Stomach smooth muscle (tissue), 2 donors: ENCODE data around the gene ABHD15.

Experiments
- H3K27ac ChIP-seq: one replicate; pipeline ENCODE4 v1.7.0; 2013; ENCODE audit warnings: mild to moderate bottlenecking, low read length, inconsistent platforms
- H3K27me3 ChIP-seq, 2 donors: one replicate each; pipeline ENCODE4 v1.7.0; 2013; ENCODE audit warnings: low read length in 2 of 2; ENCODE audit not compliant: insufficient read depth in 2 of 2, control insufficient read depth in 1 of 2
- H3K36me3 ChIP-seq, 2 donors: one replicate each; pipeline ENCODE4 v1.7.0; 2013; ENCODE audit warnings: low read length in 2 of 2; ENCODE audit not compliant: control insufficient read depth in 2 of 2, insufficient read depth in 2 of 2
- H3K4me1 ChIP-seq: one replicate; pipeline ENCODE4 v1.7.0; 2013; ENCODE audit warnings: low read length; ENCODE audit not compliant: control insufficient read depth, insufficient read depth
- H3K4me3 ChIP-seq, 2 donors: one replicate each; pipeline ENCODE4 v1.7.0; 2013; ENCODE audit warnings: low read length in 2 of 2
- H3K9ac ChIP-seq, 2 donors: one replicate each; pipeline ENCODE4 v1.7.0; 2013; ENCODE audit warnings: low read length in 2 of 2, mild to moderate bottlenecking in 1 of 2
- H3K9me3 ChIP-seq, 2 donors: one replicate each; pipeline ENCODE4 v1.7.0; 2013; ENCODE audit warnings: low read length in 2 of 2; ENCODE audit not compliant: control insufficient read depth in 2 of 2
- donor health status: healthy.
- donor health status: Pancreatic carcinoma.

The ABHD15 gene

GRCh38 chr17:29572691-29573557 lies 6.1 kb upstream of the ABHD15 start:
- peaks cover 36% of the 10 kb centered on the region for H3K4me1 ChIP-seq
- no peaks in the 10 kb centered on the region for H3K27me3 ChIP-seq
- H3K27ac ChIP-seq: no peak overlapping the region
- H3K9me3 ChIP-seq: no peaks in the 10 kb centered on the region
- peak overlapping the region in 1 of 2 donors; percentile 55 for H3K4me3 ChIP-seq
- H3K36me3 ChIP-seq: peaks cover 5 to 29% of the 10 kb centered on the region in 2 donors
- H3K9ac ChIP-seq: no peak overlapping the region

- Histone ChIP-seq H3K9me3 (no peaks in the 10 kb centered on the region), H3K9ac (no peak overlapping the region), H3K36me3 (peaks cover 5 to 27% of the 10 kb centered on the region in 2 donors), H3K27ac (no peak overlapping the region), H3K4me3 (peak overlapping the region in 1 of 2 donors; percentile 55), H3K4me1 (peaks cover 37% of the 10 kb centered on the region), H3K27me3 (no peaks in the 10 kb centered on the region)
Measured at GRCh38 chr17:29571883-29572681, 5.2 kb upstream of the ABHD15 start.

GRCh38 chr17:29571486-29571882 lies 4.6 kb upstream of the ABHD15 start:
- H3K36me3 ChIP-seq: peaks cover 3 to 23% of the 10 kb centered on the region in 2 donors
- H3K27me3 ChIP-seq: no peaks in the 10 kb centered on the region
- H3K9me3 ChIP-seq: no peaks in the 10 kb centered on the region
- peaks cover 37% of the 10 kb centered on the region for H3K4me1 ChIP-seq
- no peak overlapping the region for H3K27ac ChIP-seq
- no peak overlapping the region for H3K4me3 ChIP-seq
- H3K9ac ChIP-seq: peak overlapping the region in 1 of 2 donors; percentile 29

- Histone ChIP-seq H3K27ac (no peak overlapping the region), H3K4me1 (peaks cover 41% of the 10 kb centered on the region)
Measured at GRCh38 chr17:29570521-29570920, 3.7 kb upstream of the ABHD15 start.

GRCh38 chr17:29569245-29569950 lies 2.6 kb upstream of the ABHD15 start:
- H3K4me3 ChIP-seq: peak overlapping the region; percentile 47 to 87
- peaks cover 44% of the 10 kb centered on the region for H3K4me1 ChIP-seq
- H3K36me3 ChIP-seq: peaks cover 0 to 5% of the 10 kb centered on the region in 2 donors
- H3K9me3 ChIP-seq: no peaks in the 10 kb centered on the region
- H3K9ac ChIP-seq: peak overlapping the region; percentile 82 to 88
- H3K27ac ChIP-seq: peak overlapping the region; percentile 76
- H3K27me3 ChIP-seq: no peaks in the 10 kb centered on the region

More at GRCh38 chr17:29570521-29570920, 3.7 kb upstream of the ABHD15 start:
- H3K9ac ChIP-seq: no peak overlapping the region
- H3K9me3 ChIP-seq: no peaks in the 10 kb centered on the region
- peaks cover 0 to 13% of the 10 kb centered on the region in 2 donors for H3K36me3 ChIP-seq
- no peaks in the 10 kb centered on the region for H3K27me3 ChIP-seq
- no peak overlapping the region for H3K4me3 ChIP-seq

GRCh38 chr17:29568331-29569244 lies 1.8 kb upstream of the ABHD15 start, which contains the start of gene TP53I13:
TP53I13 (plus strand) TSS chr17:29568701; CDS start chr17:29568759, 58 bp downstream.
- Histone ChIP-seq H3K9ac (peak within 1 kb of the TSS; percentile 82 to 88), H3K4me1 (peaks cover 44% of the 10 kb centered on the region), H3K9me3 (no peaks in the 10 kb centered on the region), H3K27me3 (no peaks in the 10 kb centered on the region), H3K27ac (peak within 1 kb of the TSS; percentile 76), H3K36me3 (peaks cover 0 to 5% of the 10 kb centered on the region in 2 donors), H3K4me3 (peak within 1 kb of the TSS; percentile 57 to 87)

- peak overlapping the region; percentile 60 for H3K27ac ChIP-seq
Measured at GRCh38 chr17:29567554-29568330, 905 bp upstream of the ABHD15 start.

GRCh38 chr17:29567304-29567553 lies 392 bp upstream of the ABHD15 start:
- H3K27ac ChIP-seq: peak overlapping the region; percentile 60
- H3K9me3 ChIP-seq: no peaks in the 10 kb centered on the region
- H3K9ac ChIP-seq: no peak overlapping the region
- H3K36me3 ChIP-seq: peaks cover 0 to 6% of the 10 kb centered on the region in 2 donors
- H3K4me3 ChIP-seq: peak overlapping the region; percentile 57 to 87
- peaks cover 35% of the 10 kb centered on the region for H3K4me1 ChIP-seq
- H3K27me3 ChIP-seq: no peaks in the 10 kb centered on the region

More at GRCh38 chr17:29567554-29568330, 905 bp upstream of the ABHD15 start:
- Histone ChIP-seq H3K9ac (peak overlapping the region; percentile 51 to 64), H3K4me3 (peak overlapping the region; percentile 57 to 87), H3K27me3 (no peaks in the 10 kb centered on the region), H3K36me3 (peaks cover 0 to 3% of the 10 kb centered on the region in 2 donors), H3K4me1 (peaks cover 38% of the 10 kb centered on the region), H3K9me3 (no peaks in the 10 kb centered on the region)

- H3K4me1 ChIP-seq: peaks cover 36% of the 10 kb centered on the region
- peaks cover 0 to 9% of the 10 kb centered on the region in 2 donors for H3K36me3 ChIP-seq
- H3K27ac ChIP-seq: no peak overlapping the region
- H3K9me3 ChIP-seq: no peaks in the 10 kb centered on the region
- H3K9ac ChIP-seq: peak overlapping the region in 1 of 2 donors; percentile 36
- H3K4me3 ChIP-seq: peak overlapping the region; percentile 24 to 87
- H3K27me3 ChIP-seq: no peaks in the 10 kb centered on the region
Measured at GRCh38 chr17:29565643-29566472, 979 bp downstream of the ABHD15 start.
